Calu3 (cell line): ENCODE results near the gene ARID1B. TPM values are rescaled to one million over a fixed set of nuclear protein-coding genes. Genes with fewer than 3 reads are reported as not detected.

Experiments used
- BruUV-seq: library from RNA; stranded (reverse); fragments of 400-500 nt; replicated peaks from 2 replicates; lab custom pipeline; 2021; lab: Mats Ljungman, UMichigan
- CTCF ChIA-PET: fragments of 300-600 bp; sonication (Branson Sonifier 250); formaldehyde crosslinking; loops from one replicate; lab custom pipeline; 2022; ENCODE audit warnings: antibody characterized with exemption; lab: Charles Lee
- DNase-seq: peaks from one replicate; pipeline ENCODE4 v3.0.0; 2022
- H3K27ac Mint-ChIP-seq: one replicate; pipeline ENCODE4 v1.8.0; 2022; ENCODE audit warnings: mixed read lengths; ENCODE audit not compliant: unreplicated experiment
- H3K27me3 Mint-ChIP-seq: one replicate; pipeline ENCODE4 v1.8.0; 2022; ENCODE audit warnings: mixed read lengths; ENCODE audit not compliant: unreplicated experiment
- H3K36me3 Mint-ChIP-seq: one replicate; pipeline ENCODE4 v1.8.0; 2022; ENCODE audit warnings: mild to moderate bottlenecking, moderate library complexity, mixed read lengths; ENCODE audit not compliant: insufficient read depth, unreplicated experiment
- H3K4me1 Mint-ChIP-seq: one replicate; pipeline ENCODE4 v1.8.0; 2022; ENCODE audit warnings: mild to moderate bottlenecking, low read depth, mixed read lengths; ENCODE audit not compliant: unreplicated experiment
- H3K4me3 Mint-ChIP-seq: one replicate; pipeline ENCODE4 v1.8.0; 2022; ENCODE audit warnings: mild to moderate bottlenecking, low read depth, moderate library complexity, mixed read lengths; ENCODE audit not compliant: unreplicated experiment
- H3K9me3 Mint-ChIP-seq: one replicate; pipeline ENCODE4 v1.8.0; 2022; ENCODE audit warnings: low read depth, mixed read lengths; ENCODE audit not compliant: unreplicated experiment
- CTCF ChIP-seq: fragments of 200-600 bp; IDR thresholded peaks from one replicate; pipeline ENCODE4 v1.8.0; 2022; ENCODE audit warnings: antibody characterized with exemption; ENCODE audit not compliant: unreplicated experiment
- intact Hi-C: fragments of 100-400 bp; cut with micrococcal nuclease; formaldehyde crosslinking; loops from one replicate; pipeline ENCODE4 v1.10.0; 2022; ENCODE audit not compliant: unreplicated experiment
- total RNA-seq: library from RNA; stranded (reverse); gene quantifications from 2 replicates; pipeline ENCODE4 v1.2.3, GENCODE V29; 2022

ARID1B gene
- total RNA-seq, 1 experiment from 2014 or later: 53.5 TPM

DNA sequence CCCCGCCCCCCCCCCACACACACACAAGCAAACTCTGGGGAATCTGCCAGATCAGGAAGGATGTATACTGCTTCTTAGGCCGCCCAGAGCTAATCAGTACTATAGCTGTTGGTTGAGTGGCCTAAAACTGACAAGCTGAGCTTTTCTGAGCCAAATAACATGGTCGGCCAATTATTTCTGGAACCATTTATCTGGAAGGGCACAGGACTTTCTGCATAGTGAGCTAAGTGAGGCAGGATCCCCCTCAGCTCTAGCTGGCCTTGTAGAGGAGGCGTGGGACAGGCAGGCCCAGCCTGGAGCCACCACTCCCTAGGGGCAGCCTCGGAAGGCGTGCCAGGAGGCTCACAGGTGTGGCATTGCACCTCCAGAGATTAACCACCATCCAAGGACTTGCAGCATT lies 346.1 kb downstream of the ARID1B start:
- intact Hi-C loops: no loop called here
- no TSS peak for BruUV-seq

DNA sequence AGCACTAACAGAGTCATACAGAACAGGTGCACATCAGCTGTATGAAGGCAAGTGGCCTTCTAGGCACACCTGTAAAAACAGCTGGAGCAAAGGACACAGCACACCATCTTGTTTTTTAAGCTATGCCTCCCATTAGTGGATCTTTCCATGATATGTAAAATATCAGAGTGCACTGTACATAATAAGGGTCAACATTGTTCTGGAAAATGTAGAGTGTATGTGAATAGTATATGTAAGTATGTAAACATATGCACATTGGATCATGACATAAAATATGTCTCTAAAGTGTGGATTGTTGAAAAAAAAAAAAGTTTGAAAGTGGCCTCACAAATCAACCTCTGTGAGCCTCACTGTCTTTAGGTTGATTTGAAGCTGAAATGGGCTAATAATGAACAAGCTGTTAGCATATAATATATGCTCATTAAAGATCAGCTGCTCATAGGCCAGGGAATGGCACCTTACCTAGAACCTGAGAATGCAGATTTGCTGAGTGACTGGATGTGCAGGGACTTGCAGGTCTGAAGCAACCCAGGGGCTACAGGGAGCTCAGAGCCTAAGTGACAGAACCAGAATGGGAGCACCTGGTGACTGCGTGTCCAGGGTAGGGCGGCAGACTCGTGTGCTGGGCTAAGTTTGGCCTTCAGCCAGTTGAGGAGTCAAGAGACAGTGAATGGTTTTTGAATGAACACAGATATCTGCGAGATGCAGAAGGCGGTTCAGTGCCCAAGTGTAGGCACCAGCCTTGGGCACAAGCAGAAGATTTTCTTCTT lies 347.5 kb downstream of the ARID1B start:
- H3K27ac Mint-ChIP-seq: no peak overlapping the region
- peaks cover 9% of the 10 kb centered on the region for H3K4me1 Mint-ChIP-seq
- no peak overlapping the region for H3K4me3 Mint-ChIP-seq
- no peaks in the 10 kb centered on the region for H3K27me3 Mint-ChIP-seq
- DNase-seq: no peak
- H3K36me3 Mint-ChIP-seq: no peaks in the 10 kb centered on the region
- BruUV-seq: no TSS peak
- no peak for TF ChIP-seq CTCF
- intact Hi-C loops: no loop called here
- CTCF ChIA-PET: interaction anchor here (0.6 kb wide), 1 partner anchor 651 kb away, joined by 3 read pairs; no protein-coding TSS in a partner anchor
- H3K9me3 Mint-ChIP-seq: no peaks in the 10 kb centered on the region

More for the DNA sequence above, 346.1 kb downstream of the ARID1B start:
- Mint-ChIP-seq H3K4me1 (no peaks in the 10 kb centered on the region), H3K27ac (no peak overlapping the region), H3K4me3 (no peak overlapping the region), H3K27me3 (no peaks in the 10 kb centered on the region), H3K36me3 (no peaks in the 10 kb centered on the region), H3K9me3 (no peaks in the 10 kb centered on the region)
- CTCF ChIA-PET: no interaction called here
- TF ChIP-seq CTCF: no peak
- no peak for DNase-seq

- H3K27me3 Mint-ChIP-seq: no peaks in the 10 kb centered on the region
- H3K4me3 Mint-ChIP-seq: no peak overlapping the region
- no peaks in the 10 kb centered on the region for H3K9me3 Mint-ChIP-seq
- peaks cover 9% of the 10 kb centered on the region for H3K4me1 Mint-ChIP-seq
- no TSS peak for BruUV-seq
- no peak for DNase-seq
- CTCF ChIA-PET: no interaction called here
- intact Hi-C loops: no loop called here
- no peak overlapping the region for H3K27ac Mint-ChIP-seq
- H3K36me3 Mint-ChIP-seq: no peaks in the 10 kb centered on the region
- no peak for TF ChIP-seq CTCF
Measured at GRCh38 chr6:157125531-157125930, 348.4 kb downstream of the ARID1B start.

DNA sequence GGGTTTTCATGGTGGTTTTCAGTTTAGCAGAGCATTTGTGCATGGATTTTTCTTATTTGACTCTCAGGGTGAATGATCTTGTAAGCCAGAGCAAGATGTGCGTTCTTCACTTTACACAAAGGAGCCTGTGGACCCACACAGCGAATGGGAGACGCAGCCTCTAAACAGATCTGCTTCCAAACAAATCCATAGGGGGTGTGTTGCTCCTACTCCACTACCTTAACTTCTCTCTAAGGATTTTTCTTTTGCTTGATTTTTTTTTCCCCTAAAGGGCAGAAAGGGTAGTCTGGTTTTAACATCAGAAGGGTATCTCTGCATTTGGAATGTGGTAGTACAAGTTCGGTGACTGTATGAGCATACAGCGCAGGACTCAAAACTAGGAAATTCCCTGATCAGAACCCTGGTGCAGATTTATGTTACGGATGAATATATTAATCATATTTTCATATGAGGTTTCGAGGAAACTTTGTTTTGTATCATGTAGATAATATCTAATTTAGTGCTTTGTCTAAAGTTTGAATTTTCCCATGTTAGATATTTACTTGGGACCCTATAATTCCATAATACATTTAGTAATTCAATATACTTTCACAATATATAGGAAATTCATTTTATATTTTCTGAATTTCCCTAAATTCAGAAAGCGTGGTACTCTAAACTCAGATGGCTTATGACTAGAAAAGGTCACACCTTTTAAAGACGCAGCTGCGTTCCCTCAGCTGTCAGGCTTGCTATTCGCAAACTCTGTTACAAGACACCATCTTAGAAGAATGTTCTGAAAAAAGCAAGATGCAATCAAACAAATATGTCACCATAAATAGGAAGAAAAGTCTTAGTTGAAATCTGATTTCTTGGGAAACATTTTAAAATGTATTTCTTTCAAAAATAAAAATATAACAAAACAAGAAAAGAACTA lies 349.3 kb downstream of the ARID1B start:
- H3K36me3 Mint-ChIP-seq: peaks cover 5% of the 10 kb centered on the region
- no peak for DNase-seq
- BruUV-seq: no TSS peak
- H3K4me3 Mint-ChIP-seq: no peak overlapping the region
- CTCF ChIA-PET: no interaction called here
- H3K27me3 Mint-ChIP-seq: no peaks in the 10 kb centered on the region
- TF ChIP-seq CTCF: no peak
- no peaks in the 10 kb centered on the region for H3K9me3 Mint-ChIP-seq
- intact Hi-C loops: no loop called here
- peaks cover 9% of the 10 kb centered on the region for H3K4me1 Mint-ChIP-seq
- H3K27ac Mint-ChIP-seq: no peak overlapping the region
